Measurements from ENCODE around the gene IREB2.
"Not testable (repeated sequence)": the region's sequence is repeated elsewhere in the genome, so short reads cannot be mapped to it uniquely, and the experiment has no call there.

IREB2 gene

DNA sequence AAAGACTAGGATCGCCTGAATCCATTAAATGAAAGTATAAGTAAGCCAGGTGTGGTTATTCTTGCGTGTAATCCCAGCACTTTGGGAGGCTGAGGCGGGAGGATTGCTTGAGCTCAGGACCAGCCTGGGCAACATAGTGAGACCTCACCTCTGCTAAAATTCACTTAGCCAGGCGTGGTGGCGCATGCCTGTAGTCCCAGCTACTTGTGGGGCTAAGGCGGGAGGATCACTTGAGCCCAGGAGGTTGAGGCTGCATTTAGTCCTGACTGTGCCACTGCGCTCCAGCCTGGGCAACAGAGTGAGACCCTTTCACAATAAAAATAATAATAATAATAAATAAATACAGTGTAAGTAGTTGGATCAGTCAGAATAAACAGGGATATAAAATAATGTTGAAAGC lies 43.9 kb downstream of the IREB2 start:
- no peak for DNase-seq

DNA sequence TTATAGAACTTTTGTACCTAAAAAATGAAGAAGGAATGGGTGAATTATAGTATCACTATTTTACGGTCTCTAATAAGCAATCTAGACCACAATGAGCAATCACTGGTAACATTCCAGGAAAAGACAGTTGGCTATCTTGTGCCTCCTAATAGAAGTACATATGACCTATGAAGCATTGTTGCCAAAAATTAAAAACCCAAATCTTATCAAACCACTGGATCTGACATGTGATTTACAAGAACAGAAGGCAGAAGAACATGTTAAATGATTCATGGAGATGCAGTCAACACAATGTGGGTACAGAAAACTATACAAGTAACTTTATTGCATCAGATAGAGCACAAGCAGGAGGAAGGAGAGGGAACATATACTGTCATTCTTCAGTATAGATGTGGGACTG lies 54.9 kb downstream of the IREB2 start:
- no peak for DNase-seq

DNA sequence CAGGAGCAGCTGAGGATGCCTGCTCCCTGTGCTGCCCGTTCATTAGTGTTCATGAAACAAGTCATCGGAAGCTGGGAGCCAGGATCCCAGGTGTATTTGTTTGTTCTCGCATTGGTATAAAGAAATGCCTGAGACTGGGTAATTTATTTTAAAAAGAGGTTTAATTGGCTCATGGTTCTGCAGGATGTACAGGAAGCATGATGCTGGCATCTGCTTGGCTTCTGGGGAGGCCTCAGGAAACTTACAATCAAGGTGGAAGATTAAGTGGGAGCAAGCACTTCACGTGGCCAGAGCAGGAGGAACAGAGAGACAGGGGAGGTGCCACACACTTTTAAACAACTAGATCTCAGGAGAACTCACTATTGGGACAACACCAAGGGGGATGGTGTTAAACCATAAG lies 63.8 kb downstream of the IREB2 start:
- no peak for DNase-seq

DNA sequence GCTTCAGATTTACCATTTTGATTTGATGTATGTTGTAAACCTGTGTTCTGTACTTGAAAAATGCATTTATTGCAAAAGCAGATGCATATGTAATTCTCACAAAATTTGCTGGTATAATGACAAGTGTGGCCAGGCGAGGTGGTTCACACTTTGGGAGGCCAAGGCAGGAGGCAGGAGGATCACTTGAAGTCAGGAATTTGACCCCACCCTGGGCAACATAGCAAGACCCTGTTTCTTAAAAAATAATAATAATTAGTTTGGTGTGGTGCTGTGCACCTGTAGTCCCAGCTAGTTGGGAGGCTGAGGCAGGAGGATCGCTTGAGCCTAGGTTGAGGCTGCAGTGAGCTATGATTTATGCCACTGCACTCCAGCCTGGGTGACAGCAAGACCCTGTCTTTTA lies 64.6 kb downstream of the IREB2 start:
- no peak for DNase-seq

DNA sequence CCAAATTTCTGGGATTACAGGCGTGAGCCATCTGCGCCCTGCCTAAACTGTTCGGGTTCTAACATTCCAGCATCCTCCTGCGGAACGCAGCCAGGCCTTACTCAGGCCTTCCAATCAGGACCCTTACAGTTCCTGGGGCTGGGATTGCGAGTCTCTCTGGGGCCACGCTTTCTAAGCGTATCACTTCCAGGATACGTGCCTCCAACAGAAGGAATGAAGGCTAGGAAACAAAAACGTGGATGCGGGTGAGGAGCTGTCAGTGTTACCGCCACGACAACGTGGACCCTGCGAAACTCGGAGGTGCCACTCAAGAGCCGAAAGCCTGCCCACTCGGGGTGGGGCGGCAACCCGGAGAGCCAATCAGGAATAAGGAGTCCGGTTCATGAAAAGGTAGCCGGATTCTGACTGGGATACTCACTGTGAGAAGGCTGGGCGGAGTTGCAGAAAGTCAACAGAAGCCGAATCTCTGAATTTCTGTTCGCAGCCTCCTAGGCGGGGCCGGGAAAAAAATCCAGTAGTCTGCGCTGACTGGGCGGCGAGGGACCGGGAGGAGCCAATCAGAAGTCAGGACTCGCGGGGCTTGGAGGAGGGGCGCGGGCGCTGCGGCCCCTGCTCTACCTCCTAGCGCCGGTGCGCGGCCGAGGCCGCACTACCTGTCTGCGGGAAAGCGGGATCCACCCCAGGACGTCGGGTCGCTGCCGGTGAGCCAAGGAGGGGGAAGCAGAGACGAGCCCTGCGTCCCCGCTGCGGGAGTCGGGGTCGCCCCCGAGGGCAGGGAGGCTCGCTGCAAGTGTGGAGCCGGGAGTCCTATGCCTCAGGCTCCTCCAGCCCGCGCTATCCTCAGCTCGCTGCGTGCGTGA lies 69.2 kb downstream of the IREB2 start, which contains the start of gene HYKK:
TSS of gene HYKK (plus strand) at position 607 of the 860 bp plus-strand sequence. CDS start 5,512 bp downstream, outside the sequence.
- DNase-seq = peak; percentile 89

DNA sequence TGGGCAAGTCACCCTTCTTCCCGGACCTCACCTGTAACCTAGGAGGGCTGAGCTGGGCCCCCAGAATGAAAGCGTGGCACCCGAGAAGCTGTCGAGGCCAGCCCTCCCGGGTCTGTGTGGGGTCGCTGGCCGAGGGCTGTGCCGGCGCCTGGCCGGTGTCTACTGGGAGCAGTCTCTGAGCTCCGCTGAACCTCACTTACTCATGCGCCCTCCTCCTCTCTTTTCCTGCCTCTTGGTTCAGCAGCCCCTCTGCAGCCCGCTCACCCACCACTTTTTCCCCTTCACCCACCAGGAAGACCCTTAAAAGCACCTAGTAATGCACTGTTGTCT lies 69.8 kb downstream of the IREB2 start:
- no peak for DNase-seq

DNA sequence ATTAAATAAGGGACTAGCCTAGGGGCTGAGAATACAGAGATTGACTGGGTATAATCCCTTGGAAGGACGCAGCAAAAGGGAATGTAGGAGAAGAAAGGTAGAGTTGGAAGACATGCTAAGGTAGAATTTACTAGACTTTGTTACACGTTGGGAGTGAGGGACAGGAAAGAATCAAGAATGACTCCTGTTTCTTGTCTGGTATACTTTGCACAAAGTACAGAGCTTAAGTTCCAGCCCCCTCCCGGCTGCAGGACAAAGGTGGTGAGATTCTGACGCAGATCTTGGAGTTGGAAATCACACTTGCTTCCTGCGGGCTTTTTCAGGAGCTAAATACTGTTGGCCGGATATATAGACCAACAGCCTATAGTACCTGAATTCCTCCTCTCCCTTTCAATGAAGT lies 70.3 kb downstream of the IREB2 start:
- no peak for DNase-seq

DNA sequence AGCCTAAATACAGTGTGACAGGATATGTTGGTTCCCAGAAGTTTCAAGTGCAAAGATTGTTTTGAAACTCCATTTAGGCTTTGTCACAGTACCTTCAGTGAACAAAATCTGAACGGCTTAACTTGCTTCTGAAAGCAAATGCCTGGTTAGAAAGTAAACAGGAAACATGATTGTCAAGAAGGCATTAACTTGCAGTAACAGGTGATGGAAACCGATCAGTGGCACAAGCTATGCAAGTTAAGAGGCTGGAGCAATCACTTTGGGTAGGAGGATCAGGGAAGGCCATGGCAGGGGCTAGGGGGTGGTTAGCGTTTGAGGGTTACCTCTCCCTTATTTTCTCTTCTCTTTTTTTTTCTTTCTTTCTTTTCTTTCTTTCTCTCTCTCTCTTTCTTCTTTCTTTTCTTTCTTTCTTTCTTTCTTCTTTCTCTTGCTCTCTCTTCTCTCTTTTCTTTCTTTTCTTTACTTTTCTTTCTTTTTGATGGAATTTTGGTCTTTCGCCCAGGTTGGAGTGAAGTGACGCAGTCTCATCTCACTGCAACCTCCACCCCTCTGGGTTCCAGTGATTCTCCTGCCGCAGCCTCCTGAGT lies 71.8 kb downstream of the IREB2 start:
- no peak for DNase-seq

DNA sequence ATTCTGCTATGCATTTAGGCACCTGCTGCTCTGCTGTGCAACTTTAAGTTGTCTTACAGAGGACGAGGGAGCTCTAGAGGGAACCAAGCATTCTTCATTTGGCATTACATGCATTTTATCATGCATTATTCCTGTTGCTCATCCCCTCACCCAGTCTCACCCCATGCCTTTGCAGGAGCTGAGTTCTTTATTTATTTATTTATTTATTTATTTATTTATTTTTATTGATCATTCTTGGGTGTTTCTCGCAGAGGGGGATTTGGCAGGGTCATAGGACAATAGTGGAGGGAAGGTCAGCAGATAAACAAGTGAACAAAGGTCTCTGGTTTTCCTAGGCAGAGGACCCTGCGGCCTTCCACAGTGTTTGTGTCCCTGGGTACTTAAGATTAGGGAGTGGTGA lies 82.0 kb downstream of the IREB2 start:
- not testable (repeated sequence) for DNase-seq

DNA sequence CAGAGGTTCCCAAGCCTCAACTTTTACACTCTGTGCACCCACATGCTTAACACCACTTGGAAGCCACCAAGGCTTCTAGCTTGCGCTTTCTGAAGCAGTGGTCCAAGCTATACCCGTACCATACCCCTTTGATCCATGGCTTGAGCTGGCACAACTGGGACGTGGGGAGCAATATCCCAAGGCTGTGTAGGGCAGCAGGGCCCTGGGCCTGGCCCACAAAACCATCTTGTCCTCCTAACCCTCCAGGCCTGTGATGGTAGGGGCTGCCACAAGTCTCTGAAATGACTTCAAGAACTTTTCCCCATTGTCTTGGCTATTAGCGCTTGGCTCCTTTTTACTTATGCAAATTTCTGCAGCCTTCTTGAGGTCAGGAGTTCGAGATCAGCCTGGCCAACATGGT lies 86.2 kb downstream of the IREB2 start:
- DNase-seq = no peak

DNA sequence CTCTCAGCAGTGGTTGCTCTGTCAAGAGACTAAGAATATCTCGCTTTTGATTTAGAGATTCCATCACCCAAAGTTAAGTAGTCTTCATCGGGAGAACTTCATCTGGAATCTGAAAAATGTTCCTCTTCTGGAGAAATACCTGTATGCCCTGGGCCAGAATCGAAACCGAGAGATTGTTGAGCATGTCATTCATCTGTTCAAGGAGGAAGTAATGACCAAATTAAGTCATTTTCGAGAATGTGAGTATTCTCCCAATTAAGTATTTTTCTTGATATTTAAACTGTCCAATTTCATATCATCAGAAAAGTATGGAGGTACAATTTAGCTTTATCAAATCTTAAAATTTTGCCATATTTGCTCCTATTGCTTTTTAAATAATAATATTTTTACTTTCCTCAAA lies 89.3 kb downstream of the IREB2 start:
- DNase-seq = no peak

DNA sequence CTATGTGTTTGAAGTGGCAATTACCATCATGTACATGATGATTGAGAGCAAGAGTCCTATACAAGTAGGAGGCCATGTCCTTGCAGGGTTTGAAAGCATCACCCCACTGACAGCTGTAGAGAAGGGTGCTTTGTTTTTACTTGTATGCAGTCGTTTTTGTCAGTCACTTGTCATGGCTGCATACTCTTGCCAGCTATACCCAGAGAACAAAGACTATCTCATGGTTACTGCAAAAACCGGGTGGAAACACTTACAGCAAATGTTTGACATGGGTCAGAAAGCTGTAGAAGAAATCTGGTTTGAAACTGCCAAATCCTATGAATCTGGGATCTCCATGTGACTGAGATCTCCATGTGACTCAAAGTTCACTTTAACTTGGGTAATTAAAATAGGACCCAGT lies 95.3 kb downstream of the IREB2 start:
- no peak for DNase-seq

DNA sequence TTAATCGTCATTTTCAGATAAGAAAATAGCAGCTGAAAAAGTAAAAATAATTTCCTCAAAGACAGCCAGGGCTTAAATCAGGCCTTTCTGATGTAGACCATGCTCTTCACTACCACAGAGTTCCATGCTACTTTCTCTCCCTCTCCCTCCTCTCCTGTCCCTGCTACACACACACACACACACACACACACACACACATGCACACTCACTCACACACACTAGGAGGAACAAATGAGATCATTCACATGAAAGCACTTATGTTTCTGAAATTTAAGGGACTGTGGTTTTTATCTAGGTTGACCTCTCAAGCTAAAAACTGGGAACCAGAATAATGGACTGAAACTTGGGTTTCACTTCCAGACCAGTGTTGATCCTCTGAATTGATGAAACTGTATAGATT lies 98.1 kb downstream of the IREB2 start:
- no peak for DNase-seq

DNA sequence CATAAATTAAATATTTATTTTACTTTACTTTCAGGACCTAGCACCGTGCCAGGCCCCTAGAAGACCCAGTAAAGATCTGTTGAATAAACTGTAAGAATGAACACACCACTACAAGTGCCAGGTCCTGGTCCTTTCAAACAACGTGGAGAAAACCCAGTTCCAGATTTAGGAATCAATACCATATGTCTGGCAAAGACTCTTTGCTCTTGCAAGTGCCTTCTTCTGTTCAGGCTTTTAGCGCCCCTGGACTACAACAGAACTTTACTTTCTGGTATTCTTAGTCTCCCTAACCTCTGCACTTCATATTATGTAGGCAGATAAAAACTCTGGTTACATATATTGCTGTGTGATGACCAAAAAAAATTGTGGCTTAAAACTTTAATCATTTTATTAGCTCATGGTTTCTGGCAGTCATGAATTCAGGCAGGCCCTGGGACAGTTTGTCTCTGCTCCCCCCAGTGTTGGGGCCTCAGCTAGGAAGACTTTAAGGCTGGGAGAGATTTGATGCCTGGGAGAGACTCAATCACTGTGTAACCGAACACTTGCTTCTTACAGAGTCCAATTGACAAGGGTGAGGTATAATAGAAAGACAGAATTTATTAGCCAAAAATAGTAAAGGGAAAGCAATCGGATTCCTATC lies 99.4 kb downstream of the IREB2 start:
- DNase-seq = no peak

DNA sequence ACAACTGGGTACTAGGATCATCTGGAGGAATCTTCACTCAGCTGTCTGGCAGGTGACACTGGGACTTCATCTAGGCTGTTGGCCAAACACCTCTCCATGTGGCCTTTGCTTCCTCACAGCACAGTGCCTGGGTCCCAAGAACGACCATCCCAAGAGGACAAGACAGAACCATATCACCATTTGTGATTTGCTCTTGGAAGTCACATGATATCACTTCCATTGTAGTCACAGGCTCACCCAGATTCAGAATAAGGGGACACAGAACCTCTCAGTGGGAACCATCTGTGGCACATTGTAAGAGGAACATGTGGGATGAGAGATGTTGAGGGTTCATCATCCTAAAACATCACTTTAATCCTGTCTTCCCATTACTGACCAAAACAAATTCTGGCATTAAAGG lies 100.3 kb downstream of the IREB2 start:
- no peak for DNase-seq

DNA sequence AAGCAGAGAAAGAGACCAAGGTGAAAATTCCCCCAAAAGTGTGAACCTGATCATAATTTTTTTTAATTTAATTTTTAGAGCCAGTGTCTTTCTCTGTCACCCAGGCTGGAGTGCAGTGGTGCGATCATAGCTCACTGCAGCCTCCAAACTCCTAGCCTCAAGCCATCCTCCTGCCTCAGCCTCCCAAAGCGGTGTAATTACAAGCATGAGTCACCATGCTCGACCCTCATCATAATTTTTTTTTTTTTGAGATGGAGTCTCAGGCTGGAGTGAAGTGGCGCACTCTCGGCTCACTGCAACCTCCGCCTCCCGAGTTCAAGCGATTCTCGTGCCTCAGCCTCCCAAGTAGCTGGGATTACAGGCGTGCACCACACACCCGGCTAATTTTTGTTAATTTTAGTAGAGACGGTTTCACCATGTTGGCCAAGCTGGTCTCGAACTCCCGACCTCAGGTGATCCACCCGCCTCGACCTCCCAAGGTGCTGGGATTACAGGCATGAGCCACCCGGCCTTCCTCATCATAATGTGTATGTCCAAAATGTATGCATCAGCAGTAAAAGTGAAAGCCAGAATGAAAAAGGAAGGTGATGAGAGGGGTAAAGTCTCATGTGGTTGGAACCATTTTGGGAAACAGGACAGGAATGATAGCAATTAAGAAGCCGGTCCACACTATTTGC lies 101.6 kb downstream of the IREB2 start:
- DNase-seq = not testable (repeated sequence)

DNA sequence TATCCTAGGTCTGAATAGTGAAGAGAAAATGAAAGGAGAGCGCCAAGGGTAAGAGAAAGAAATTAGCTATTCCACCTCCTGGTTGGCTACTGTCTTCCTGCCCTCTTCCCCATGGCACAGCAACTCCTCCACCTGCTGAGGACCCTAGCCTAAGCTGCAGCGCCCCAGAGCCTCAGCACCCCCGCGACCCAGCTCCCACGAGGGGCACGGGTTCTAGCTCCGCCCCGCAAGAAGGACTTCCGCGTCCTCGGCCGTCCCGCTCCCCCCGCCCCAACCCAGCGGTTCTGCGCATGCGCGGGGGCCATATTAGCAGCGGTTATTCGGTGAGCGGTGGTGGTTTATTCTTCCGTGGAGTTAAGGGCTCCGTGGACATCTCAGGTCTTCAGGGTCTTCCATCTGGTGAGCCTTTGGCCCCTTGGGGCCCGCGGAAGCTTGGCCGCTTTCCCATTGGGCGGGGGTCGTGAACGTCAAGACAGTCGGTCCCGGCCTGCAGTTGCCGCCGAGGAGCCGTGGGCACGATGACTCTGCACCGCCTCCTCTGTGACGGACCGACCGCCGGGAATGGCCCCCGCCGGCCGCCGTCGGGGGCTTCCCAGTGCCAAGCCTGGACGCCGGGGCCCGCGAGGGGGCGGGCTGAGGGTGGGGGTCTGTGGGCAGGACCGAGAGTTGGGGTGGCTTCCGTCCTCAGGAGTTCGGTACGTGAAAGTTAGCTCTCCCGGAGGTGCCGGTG lies 102.3 kb downstream of the IREB2 start, which contains the start of gene PSMA4:
TSS of gene PSMA4 (plus strand) at position 304 of the 730 bp plus-strand sequence. CDS start 1,484 bp downstream, outside the sequence.
- DNase-seq = peak; percentile 96

DNA sequence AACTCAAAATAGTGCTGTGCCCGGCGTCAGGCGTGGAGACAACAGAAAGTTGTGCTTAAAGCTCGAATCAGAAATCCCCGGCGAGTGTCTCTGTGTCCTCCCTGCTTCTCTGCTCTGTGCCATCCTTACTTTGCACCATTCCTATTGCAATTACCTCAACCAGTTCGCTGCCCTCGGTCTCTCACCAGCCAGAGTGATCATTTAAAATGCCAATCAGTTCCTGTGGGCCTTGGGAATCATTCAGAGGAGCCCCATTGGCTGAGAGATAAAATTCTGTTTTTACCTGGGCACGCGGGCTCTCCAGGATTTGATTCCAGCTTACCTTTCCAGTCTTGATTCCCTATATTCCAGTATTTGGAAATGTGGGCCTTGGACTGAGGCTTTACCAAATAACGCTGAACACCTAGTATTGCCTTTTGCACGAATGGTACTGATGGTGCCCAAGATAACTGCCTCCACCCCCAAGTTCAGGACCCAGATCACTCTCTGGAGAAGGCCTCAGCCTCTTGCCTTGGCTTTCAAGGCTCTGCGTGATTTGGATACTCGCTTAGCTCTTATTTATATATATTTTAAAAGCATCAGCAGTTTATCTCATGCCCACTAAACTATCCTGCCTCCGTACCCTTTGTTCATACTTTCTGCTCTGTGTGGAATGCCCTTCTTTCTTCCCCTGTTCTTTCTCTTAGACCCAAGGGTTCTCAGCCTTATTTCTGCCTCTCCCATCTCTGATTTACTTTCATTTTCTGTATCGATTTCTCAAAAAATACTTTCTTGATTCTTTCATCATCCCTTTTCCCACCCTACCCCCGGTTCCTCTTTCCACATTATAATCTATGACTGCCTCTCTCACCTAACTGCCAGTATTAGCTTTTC lies 103.1 kb downstream of the IREB2 start:
- no peak for DNase-seq

DNA sequence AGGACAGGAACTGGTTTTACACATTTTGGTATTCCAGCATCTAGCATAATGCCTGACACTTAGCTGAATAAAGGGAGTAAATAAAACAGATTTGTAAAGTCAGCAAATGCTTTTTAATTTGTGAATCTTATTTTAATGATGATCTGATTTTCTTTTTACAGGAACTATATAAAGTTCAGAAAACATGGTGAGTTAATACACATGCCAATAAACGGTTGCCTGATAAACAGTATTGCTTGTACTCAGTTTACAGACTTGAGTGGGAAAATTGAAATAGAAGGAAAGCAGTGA lies 103.7 kb downstream of the IREB2 start:
- DNase-seq = no peak

DNA sequence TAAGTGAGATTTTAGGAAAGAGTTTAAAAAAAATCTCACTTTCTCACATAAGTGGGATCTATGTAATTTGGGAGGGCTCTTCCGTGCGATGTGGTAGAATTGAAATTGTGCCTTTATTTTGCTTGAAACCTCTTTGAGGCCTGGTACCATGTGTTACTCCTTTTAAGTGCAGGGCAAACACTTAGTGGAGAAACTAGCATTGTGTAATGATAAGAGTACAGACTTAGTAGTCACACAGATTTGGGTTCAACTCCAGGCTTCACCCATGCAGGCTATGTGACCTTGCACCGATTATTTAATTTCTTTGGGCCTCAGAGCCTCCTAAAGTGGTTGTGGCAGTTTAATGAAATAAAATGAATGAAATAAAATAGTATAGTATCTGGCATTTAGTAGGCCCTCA lies 104.6 kb downstream of the IREB2 start:
- DNase-seq = no peak

DNA sequence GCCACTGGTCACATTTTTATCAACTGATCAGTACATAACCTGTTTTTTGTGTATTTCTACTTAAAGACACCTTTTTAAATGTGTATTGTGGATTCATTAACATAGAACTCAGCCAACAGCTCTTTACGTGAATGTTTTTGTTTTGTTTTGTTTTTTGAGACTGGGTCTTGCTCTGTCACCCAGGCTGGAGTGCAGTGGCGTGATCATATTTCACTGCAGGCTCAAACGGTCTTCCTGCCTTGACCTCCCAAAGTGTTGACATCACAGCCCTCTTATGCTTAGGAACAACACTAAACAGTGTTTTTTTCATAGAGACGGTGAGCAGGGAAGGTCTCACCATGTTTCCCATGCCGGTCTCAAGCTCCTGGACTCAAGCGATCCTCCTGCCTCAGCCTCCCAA lies 112.2 kb downstream of the IREB2 start:
- DNase-seq = no peak

DNA sequence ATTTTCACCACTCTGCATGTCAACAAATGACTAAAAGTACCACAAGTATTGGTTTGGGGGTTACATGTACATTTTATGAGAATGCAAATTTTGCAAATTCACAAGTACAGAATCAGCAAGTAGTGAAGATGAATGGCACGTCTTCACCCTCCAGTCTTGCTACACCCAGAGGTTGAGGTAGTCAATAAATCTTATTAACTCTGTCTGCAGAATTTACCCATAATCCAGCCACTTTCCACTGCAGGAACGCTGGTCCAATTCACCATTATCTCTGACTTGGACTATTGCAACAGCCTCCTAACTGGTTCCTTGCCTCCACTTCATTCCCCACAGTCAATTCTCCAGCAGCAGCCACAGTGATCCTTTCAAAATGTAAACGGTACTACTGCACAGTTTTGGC lies 112.8 kb downstream of the IREB2 start:
- no peak for DNase-seq
